ENCODE measurements around the gene ARRB2. TPM values are rescaled to one million over a fixed set of nuclear protein-coding genes. Genes with fewer than 3 reads are reported as not detected.
A peak's percentile ranks its signal among the peaks of the same experiment; 100 is the strongest.
"Not testable (repeated sequence)": the region's sequence is repeated elsewhere in the genome, so short reads cannot be mapped to it uniquely, and the experiment has no call there.

ARRB2 gene
- total RNA-seq, 2 experiments from 2014 or later = 210 to 220 TPM

- Mint-ChIP-seq H3K27me3 (no peaks in the 10 kb centered on the region), H3K9me3 (no peaks in the 10 kb centered on the region), H3K4me3 (peak overlapping the region; percentile 98), H3K36me3 (ENCODE audit: low read depth) (peaks cover 17% of the 10 kb centered on the region), H3K4me1 (ENCODE audit: low read depth) (peaks cover 63% of the 10 kb centered on the region), H3K27ac (peak overlapping the region; percentile 83)
- no peak for TF ChIP-seq CTCF (IDR thresholded peaks at IDR 0.05)
- Histone ChIP-seq H3K4me3 (ENCODE audit: low read length) (peak overlapping the region; percentile 90), H3K4me1 (ENCODE audit: insufficient read depth, low read length) (peaks cover 66% of the 10 kb centered on the region), H3K36me3 (ENCODE audit: insufficient read depth, low read length) (peaks cover 13% of the 10 kb centered on the region), H3K27ac (ENCODE audit: low read depth in 1 of 2, low read length in 2 of 2) (peak overlapping the region; percentile 82 to 92), H3K9me3 (ENCODE audit: control insufficient read depth in 1 of 2, insufficient read depth in 1 of 2, low read length in 2 of 2) (no peaks in the 10 kb centered on the region), H3K27me3 (ENCODE audit: control insufficient read depth in 1 of 2, insufficient read depth in 2 of 2, low read length in 2 of 2) (no peaks in the 10 kb centered on the region)
- peak in 2 of 14 experiments; percentile 56 to 61 for DNase-seq
- intact Hi-C loops (cut with DNase I, micrococcal nuclease) = loop anchor here (2.0 to 10.0 kb wide), 4 partner anchors 79 to 363 kb away; partner anchors contain the start of genes PFN1 (in 2 of the 2), PLD2 (in 1 of the 2) and ZFP3 (in 1 of the 2)
- ATAC-seq (ENCODE audit: poor library complexity) = no peak
- ChIA-PET POLR2A (interaction anchor here (0.7 to 3.2 kb wide), 9 partner anchors 10 to 255 kb away, joined by 3 to 14 read pairs (median 5); partner anchors contain the start of genes C17orf107, PSMB6, RNF167 and SLC25A11), CTCF (interaction anchor here (0.7 to 2.5 kb wide), 3 partner anchors 20 to 78 kb away, joined by 3 to 15 read pairs (median 14); partner anchors contain the start of gene MED11)
These were observed 1.3 kb downstream of the ARRB2 start for GRCh38 chr17:4711661-4712181.

- no peak for ATAC-seq (ENCODE audit: poor library complexity)
These were observed 2.1 kb downstream of the ARRB2 start for GRCh38 chr17:4712526-4712925.

GRCh38 chr17:4714340-4715062 lies 4.1 kb downstream of the ARRB2 start:
- ATAC-seq (ENCODE audit: poor library complexity); H3K27me3 ChIP-seq (ENCODE audit: control insufficient read depth in 1 of 2, insufficient read depth in 2 of 2, low read length in 2 of 2); H3K27me3 Mint-ChIP-seq; H3K9me3 Mint-ChIP-seq; H3K9me3 ChIP-seq (ENCODE audit: control insufficient read depth in 1 of 2, insufficient read depth in 1 of 2, low read length in 2 of 2); DNase-seq: not testable (repeated sequence)
- intact Hi-C loops (cut with DNase I, micrococcal nuclease) = loop anchor here (5.0 to 10.0 kb wide), 2 partner anchors 233 to 360 kb away; partner anchors contain the start of genes PFN1 (in 2 of the 2) and ZFP3 (in 1 of the 2)
- CTCF ChIA-PET = interaction anchor here (1.2 kb wide), 1 partner anchor 76 kb away, joined by 5 read pairs; no protein-coding TSS in a partner anchor
- Mint-ChIP-seq H3K36me3 (ENCODE audit: low read depth) (peaks cover 44% of the 10 kb centered on the region), H3K27ac (peak overlapping the region; percentile 95), H3K4me1 (ENCODE audit: low read depth) (peaks cover 55% of the 10 kb centered on the region), H3K4me3 (peak overlapping the region; percentile 88)
- POLR2A ChIA-PET = interaction anchor here (0.7 to 2.1 kb wide), 11 partner anchors 10 to 571 kb away, joined by 3 to 10 read pairs (median 4); partner anchors contain the start of genes C17orf107, CXCL16, MED11 and PELP1
- H3K27ac ChIP-seq (ENCODE audit: low read depth in 1 of 2, low read length in 2 of 2) = peak overlapping the region; percentile 66 to 81
- peaks cover 75% of the 10 kb centered on the region for H3K4me1 ChIP-seq (ENCODE audit: insufficient read depth, low read length)
- H3K36me3 ChIP-seq (ENCODE audit: insufficient read depth, low read length) = peaks cover 41% of the 10 kb centered on the region
- H3K4me3 ChIP-seq (ENCODE audit: low read length) = peak overlapping the region; percentile 51

More at GRCh38 chr17:4712526-4712925, 2.1 kb downstream of the ARRB2 start:
- POLR2A ChIA-PET = interaction anchor here (0.7 to 3.2 kb wide), 2 partner anchors 9 to 83 kb away, joined by 4 to 12 read pairs; partner anchors contain the start of gene PSMB6
- H3K27ac Mint-ChIP-seq = peak overlapping the region; percentile 83
- H3K9me3 ChIP-seq (ENCODE audit: control insufficient read depth in 1 of 2, insufficient read depth in 1 of 2, low read length in 2 of 2) = no peaks in the 10 kb centered on the region
- H3K36me3 Mint-ChIP-seq (ENCODE audit: low read depth) = peaks cover 25% of the 10 kb centered on the region
- peak overlapping the region; percentile 98 for H3K4me3 Mint-ChIP-seq
- CTCF ChIA-PET = interaction anchor here (0.7 to 2.5 kb wide), 2 partner anchors 19 to 78 kb away, joined by 3 to 14 read pairs; no protein-coding TSS in a partner anchor
- H3K9me3 Mint-ChIP-seq = no peaks in the 10 kb centered on the region
- intact Hi-C loops (cut with DNase I, micrococcal nuclease) = loop anchor here (5.0 to 10.0 kb wide), 2 partner anchors 235 to 362 kb away; partner anchors contain the start of genes PFN1 (in 2 of the 2) and ZFP3 (in 1 of the 2)
- H3K27me3 Mint-ChIP-seq = no peaks in the 10 kb centered on the region
- H3K36me3 ChIP-seq (ENCODE audit: insufficient read depth, low read length) = peaks cover 21% of the 10 kb centered on the region
- H3K4me1 ChIP-seq (ENCODE audit: insufficient read depth, low read length) = peaks cover 74% of the 10 kb centered on the region
- no peak overlapping the region for H3K4me3 ChIP-seq (ENCODE audit: low read length)
- H3K4me1 Mint-ChIP-seq (ENCODE audit: low read depth) = peaks cover 63% of the 10 kb centered on the region
- DNase-seq = no peak
- no peak for TF ChIP-seq CTCF (IDR thresholded peaks at IDR 0.05)
- peak overlapping the region; percentile 82 to 92 for H3K27ac ChIP-seq (ENCODE audit: low read depth in 1 of 2, low read length in 2 of 2)
- no peaks in the 10 kb centered on the region for H3K27me3 ChIP-seq (ENCODE audit: control insufficient read depth in 1 of 2, insufficient read depth in 2 of 2, low read length in 2 of 2)
